ENCODE results near the gene STX11.

- no peak for TF ChIP-seq CTCF (IDR thresholded peaks at IDR 0.05 in 8 of 11, conservative IDR thresholded peaks at IDR 0.05 in 3 of 11)
- TF ChIP-seq POLR2A (IDR thresholded peaks at IDR 0.05) = no peak
These were observed 82.0 kb downstream of the STX11 start for GRCh38 chr6:144232176-144232831.

All from spleen (tissue), 7 donors.